ENCODE measurements around the gene SAPCD2.

Gene SAPCD2

GRCh38 chr9:137017071-137017470 is 53.3 kb downstream of the SAPCD2 start:
- DNase-seq (ENCODE audit: low read depth) = no peak

GRCh38 chr9:137016436-137016835 is 53.9 kb downstream of the SAPCD2 start:
- DNase-seq (ENCODE audit: low read depth) = no peak

- no peak for DNase-seq (ENCODE audit: low read depth)
These were observed 54.4 kb downstream of the SAPCD2 start for GRCh38 chr9:137015976-137016375.

GRCh38 chr9:137015540-137015930 is 54.8 kb downstream of the SAPCD2 start:
- no peak for DNase-seq (ENCODE audit: low read depth)

- no peak for DNase-seq (ENCODE audit: low read depth)
These were observed 55.4 kb downstream of the SAPCD2 start for GRCh38 chr9:137014776-137015539.

- DNase-seq (ENCODE audit: low read depth) = no peak
These were observed 56.2 kb downstream of the SAPCD2 start for GRCh38 chr9:137014166-137014565.

- no peak for DNase-seq (ENCODE audit: low read depth)
These were observed 56.8 kb downstream of the SAPCD2 start for GRCh38 chr9:137013571-137013940.

- DNase-seq (ENCODE audit: low read depth) = no peak
These were observed 57.4 kb downstream of the SAPCD2 start for GRCh38 chr9:137012694-137013570.
